ENCODE data around the gene ATP6V1F. TPM values are rescaled to one million over a fixed set of nuclear protein-coding genes. Genes with fewer than 3 reads are reported as not detected.
A peak's percentile ranks its signal among the peaks of the same experiment; 100 is the strongest.

The ATP6V1F gene
- total and polyA plus RNA-seq, 12 donors: 96.7 to 189 (median 125) TPM

GRCh38 chr7:128908750-128909624 is 46.3 kb downstream of the ATP6V1F start:
- no peaks in the 10 kb centered on the region for H3K9me3 ChIP-seq
- peaks cover 0 to 22% (median 11%) of the 10 kb centered on the region in 9 donors for H3K4me1 ChIP-seq
- no peak overlapping the region for H3K27ac ChIP-seq
- H3K36me3 ChIP-seq: no peaks in the 10 kb centered on the region
- no peak for DNase-seq
- no peak for ATAC-seq
- TF ChIP-seq, protein P1, sequence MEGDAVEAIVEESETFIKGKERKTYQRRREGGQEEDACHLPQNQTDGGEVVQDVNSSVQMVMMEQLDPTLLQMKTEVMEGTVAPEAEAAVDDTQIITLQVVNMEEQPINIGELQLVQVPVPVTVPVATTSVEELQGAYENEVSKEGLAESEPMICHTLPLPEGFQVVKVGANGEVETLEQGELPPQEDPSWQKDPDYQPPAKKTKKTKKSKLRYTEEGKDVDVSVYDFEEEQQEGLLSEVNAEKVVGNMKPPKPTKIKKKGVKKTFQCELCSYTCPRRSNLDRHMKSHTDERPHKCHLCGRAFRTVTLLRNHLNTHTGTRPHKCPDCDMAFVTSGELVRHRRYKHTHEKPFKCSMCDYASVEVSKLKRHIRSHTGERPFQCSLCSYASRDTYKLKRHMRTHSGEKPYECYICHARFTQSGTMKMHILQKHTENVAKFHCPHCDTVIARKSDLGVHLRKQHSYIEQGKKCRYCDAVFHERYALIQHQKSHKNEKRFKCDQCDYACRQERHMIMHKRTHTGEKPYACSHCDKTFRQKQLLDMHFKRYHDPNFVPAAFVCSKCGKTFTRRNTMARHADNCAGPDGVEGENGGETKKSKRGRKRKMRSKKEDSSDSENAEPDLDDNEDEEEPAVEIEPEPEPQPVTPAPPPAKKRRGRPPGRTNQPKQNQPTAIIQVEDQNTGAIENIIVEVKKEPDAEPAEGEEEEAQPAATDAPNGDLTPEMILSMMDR (IDR thresholded peaks at IDR 0.05): no peak
- WGBS, 2 donors: 87 to 93% methylated on average over 6 of the region's 6 CpGs
- intact Hi-C loops (cut with DNase I): loop anchor here in 5 of 10 donors (5.0 to 10.0 kb wide), 3 partner anchors 183 to 306 kb away; no protein-coding TSS in a partner anchor
- peaks cover 0 to 71% (median 55%) of the 10 kb centered on the region in 7 donors for H3K27me3 ChIP-seq
- no peak overlapping the region for H3K4me3 ChIP-seq

- H3K4me3 ChIP-seq: peak overlapping the region; percentile 7 to 46 (median 35)
- no peaks in the 10 kb centered on the region for H3K36me3 ChIP-seq
- peaks cover 0 to 24% (median 11%) of the 10 kb centered on the region in 9 donors for H3K4me1 ChIP-seq
- intact Hi-C loops (cut with DNase I): loop anchor here in 5 of 10 donors (5.0 to 10.0 kb wide), 3 partner anchors 182 to 305 kb away; no protein-coding TSS in a partner anchor
- 8 to 10% methylated on average over 42 of the region's 42 CpGs for WGBS, 2 donors
- peaks cover 3 to 71% (median 64%) of the 10 kb centered on the region in 7 donors for H3K27me3 ChIP-seq
- H3K9me3 ChIP-seq: no peaks in the 10 kb centered on the region
- peak in 7 of 8 donors; percentile 3 to 40 (median 23) for ATAC-seq
- H3K27ac ChIP-seq: no peak overlapping the region
- DNase-seq: no peak
- TF ChIP-seq, protein P1 (IDR thresholded peaks at IDR 0.05): no peak
Observed at GRCh38 chr7:128909625-128910568, 47.2 kb downstream of the ATP6V1F start.

DNA sequence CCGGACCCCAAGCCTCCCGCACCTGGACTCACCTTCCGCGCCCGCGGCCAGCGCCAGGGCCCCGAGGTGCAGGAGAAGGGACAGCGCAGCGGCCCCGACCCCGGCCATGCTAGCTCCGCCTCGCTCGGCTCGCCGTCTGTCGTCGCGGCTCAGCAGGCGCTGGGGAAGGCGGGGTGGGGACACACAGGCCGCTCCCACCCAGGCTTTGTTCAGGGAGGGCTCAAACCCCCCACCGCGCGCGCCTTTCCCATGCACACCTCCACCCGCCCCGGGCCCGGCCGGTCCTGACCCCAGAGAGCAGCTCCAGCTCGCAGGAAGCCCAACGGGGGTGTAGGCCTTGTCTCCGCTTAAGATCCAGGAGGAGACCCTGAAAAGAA is 47.9 kb downstream of the ATP6V1F start, which contains the start of gene KCP:
TSS of gene KCP (minus strand) at position 141 of the 377 bp plus-strand sequence. CDS start at position 108, 33 bp downstream.
- intact Hi-C loops (cut with DNase I): no loop called here
- TF ChIP-seq, protein P1 (IDR thresholded peaks at IDR 0.05): no peak
- H3K9me3 ChIP-seq: no peaks in the 10 kb centered on the region
- peak in 2 of 8 donors; percentile 14 to 32 for ATAC-seq
- peak within 1 kb of the TSS in 2 of 10 donors; percentile 22 to 29 for H3K27ac ChIP-seq
- peaks cover 5 to 74% (median 70%) of the 10 kb centered on the region in 7 donors for H3K27me3 ChIP-seq
- DNase-seq: no peak
- peak within 1 kb of the TSS; percentile 7 to 46 (median 35) for H3K4me3 ChIP-seq
- H3K36me3 ChIP-seq: no peaks in the 10 kb centered on the region
- WGBS, 2 donors: 18 to 21% methylated on average over 34 of the region's 34 CpGs
- peaks cover 0 to 30% (median 16%) of the 10 kb centered on the region in 9 donors for H3K4me1 ChIP-seq

All from heart right ventricle (tissue), 16 donors.